Right lobe of liver (tissue), 6 donors: Measurements from ENCODE around the gene CHL1. TPM values are rescaled to one million over a fixed set of nuclear protein-coding genes. Genes with fewer than 3 reads are reported as not detected.

ENCODE experiments used
- ATAC-seq, 4 donors: fragments of 200-7000 bp; cut with Tn5 transposase; one replicate each; pipeline ENCODE4 v1.9.1; 2020; ENCODE audit warnings: mild to moderate bottlenecking in 4 of 4, moderate library complexity in 4 of 4
- DNase-seq, 3 donors: peaks; one replicate each; pipeline ENCODE4 v3.0.0-alpha.2; 2020
- H3K27ac ChIP-seq, 3 donors: fragments of 200-600 bp; one replicate each; pipeline ENCODE4 v1.8.0; 2022
- H3K27me3 ChIP-seq, 2 donors: fragments of 200-600 bp; one replicate each; pipeline ENCODE4 v1.8.0; 2022
- H3K36me3 ChIP-seq, 4 donors: fragments of 200-600 bp; sonication (generic) in 1 of 4; one replicate each; pipeline versions ENCODE4 v1.5.1 to v1.8.0; 2017 to 2022; ENCODE audit warnings: control low read depth in 1 of 4
- H3K4me1 ChIP-seq, 4 donors: fragments of 200-600 bp; sonication (generic) in 1 of 4; one replicate each; pipeline versions ENCODE4 v1.5.1 to v1.8.0; 2017 to 2022; ENCODE audit warnings: control low read depth in 1 of 4
- H3K4me3 ChIP-seq, 3 donors: fragments of 200-600 bp; one replicate each; pipeline ENCODE4 v1.8.0; 2022
- H3K9me3 ChIP-seq, 4 donors: fragments of 200-600 bp; sonication (generic) in 1 of 4; one replicate each; pipeline versions ENCODE4 v1.5.1 to v1.8.0; 2017 to 2022; ENCODE audit warnings: control low read depth in 1 of 4
- POLR2A ChIP-seq: fragments of 450-650 bp; IDR thresholded peaks from one replicate; pipeline ENCODE4 v1.6.1; 2017; ENCODE audit warnings: antibody characterized with exemption, mild to moderate bottlenecking
- WGBS: methylation state at CpG from one replicate; pipeline ENCODE4 v1.1.6; 2018; ENCODE audit warnings: low coverage, low lambda C conversion rate; ENCODE audit not compliant: insufficient coverage; ENCODE audit errors: missing lambda C conversion rate; 5-methylcytosine and 5-hydroxymethylcytosine counted together
- intact Hi-C, 2 donors: fragments of 100-400 bp; cut with DNase I; formaldehyde crosslinking; loops; one replicate each; pipeline versions ENCODE4 v1.11.2 to v1.14.1; 2022
- total RNA-seq, 6 experiments: library from RNA; depleted of rRNA in 2 of 6; stranded (reverse); fragments of >200 nt in 2 of 6; fragmentation: NEBNext Ultra II Directional in 3 of 6; extraction: Animal tissue kit (Norgen Biotek cat#: 25700) in 3 of 6; gene quantifications; one replicate each; pipeline versions ENCODE4 v1.1.0 to v1.2.4, GENCODE V29; 2016 to 2023
- TF ChIP-seq, protein P1 (sequence below), 4 donors: fragments of 200-600 bp in 3 of 4; fragments of 450-650 bp in 1 of 4; IDR thresholded peaks; one replicate each; pipeline versions ENCODE4 v1.5.1 to v1.8.0; 2016 to 2022; ENCODE audit warnings: antibody characterized with exemption in 4 of 4, mild to moderate bottlenecking in 2 of 4
- donor health status: DM: no; HTN: yes; CAD: no.
- donor health status: DM: no; HTN: no; CAD: no.
- donor health status: DM: no; HTN: no; CAD: no.
- donor health status: DM: no; HTN: yes; CAD: no.
- donor health status: DM: no; HTN: yes; CAD: no.

CHL1 gene
- total RNA-seq, 6 experiments from 2014 or later = 0.06 to 1.1 (median 0.86) TPM

- H3K27ac ChIP-seq = no peak overlapping the region
- no peaks in the 10 kb centered on the region for H3K36me3 ChIP-seq
- H3K4me1 ChIP-seq = peaks cover 0 to 17% (median 0%) of the 10 kb centered on the region in 4 donors
- intact Hi-C loops = no loop called here
- peak overlapping the region in 2 of 3 donors; percentile 5 to 33 for H3K4me3 ChIP-seq
- WGBS = 5% methylated on average over 13 of the region's 56 CpGs
- ATAC-seq = peak in 2 of 4 donors; percentile 48 to 55
- no peaks in the 10 kb centered on the region for H3K9me3 ChIP-seq
- DNase-seq = peak in 1 of 3 donors; percentile 37
- peaks cover 0 to 8% of the 10 kb centered on the region in 2 donors for H3K27me3 ChIP-seq
- TF ChIP-seq, protein P1, sequence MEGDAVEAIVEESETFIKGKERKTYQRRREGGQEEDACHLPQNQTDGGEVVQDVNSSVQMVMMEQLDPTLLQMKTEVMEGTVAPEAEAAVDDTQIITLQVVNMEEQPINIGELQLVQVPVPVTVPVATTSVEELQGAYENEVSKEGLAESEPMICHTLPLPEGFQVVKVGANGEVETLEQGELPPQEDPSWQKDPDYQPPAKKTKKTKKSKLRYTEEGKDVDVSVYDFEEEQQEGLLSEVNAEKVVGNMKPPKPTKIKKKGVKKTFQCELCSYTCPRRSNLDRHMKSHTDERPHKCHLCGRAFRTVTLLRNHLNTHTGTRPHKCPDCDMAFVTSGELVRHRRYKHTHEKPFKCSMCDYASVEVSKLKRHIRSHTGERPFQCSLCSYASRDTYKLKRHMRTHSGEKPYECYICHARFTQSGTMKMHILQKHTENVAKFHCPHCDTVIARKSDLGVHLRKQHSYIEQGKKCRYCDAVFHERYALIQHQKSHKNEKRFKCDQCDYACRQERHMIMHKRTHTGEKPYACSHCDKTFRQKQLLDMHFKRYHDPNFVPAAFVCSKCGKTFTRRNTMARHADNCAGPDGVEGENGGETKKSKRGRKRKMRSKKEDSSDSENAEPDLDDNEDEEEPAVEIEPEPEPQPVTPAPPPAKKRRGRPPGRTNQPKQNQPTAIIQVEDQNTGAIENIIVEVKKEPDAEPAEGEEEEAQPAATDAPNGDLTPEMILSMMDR (IDR thresholded peaks at IDR 0.05) = no peak
- no peak for TF ChIP-seq POLR2A
These were observed 725 bp downstream of the CHL1 start for GRCh38 chr3:197149-197827.

GRCh38 chr3:197828-198491 is 1.4 kb downstream of the CHL1 start:
- TF ChIP-seq, protein P1 (IDR thresholded peaks at IDR 0.05) = no peak
- no peak for TF ChIP-seq POLR2A
- 5% methylated on average over 25 of the region's 66 CpGs for WGBS
- Histone ChIP-seq H3K36me3 (no peaks in the 10 kb centered on the region), H3K27me3 (peaks cover 0 to 8% of the 10 kb centered on the region in 2 donors), H3K4me1 (peaks cover 0 to 17% (median 0%) of the 10 kb centered on the region in 4 donors), H3K4me3 (peak overlapping the region in 1 of 3 donors; percentile 5), H3K9me3 (no peaks in the 10 kb centered on the region), H3K27ac (no peak overlapping the region)
- peak in 2 of 4 donors; percentile 30 to 44 for ATAC-seq
- intact Hi-C loops = no loop called here
- DNase-seq = no peak

DNA sequence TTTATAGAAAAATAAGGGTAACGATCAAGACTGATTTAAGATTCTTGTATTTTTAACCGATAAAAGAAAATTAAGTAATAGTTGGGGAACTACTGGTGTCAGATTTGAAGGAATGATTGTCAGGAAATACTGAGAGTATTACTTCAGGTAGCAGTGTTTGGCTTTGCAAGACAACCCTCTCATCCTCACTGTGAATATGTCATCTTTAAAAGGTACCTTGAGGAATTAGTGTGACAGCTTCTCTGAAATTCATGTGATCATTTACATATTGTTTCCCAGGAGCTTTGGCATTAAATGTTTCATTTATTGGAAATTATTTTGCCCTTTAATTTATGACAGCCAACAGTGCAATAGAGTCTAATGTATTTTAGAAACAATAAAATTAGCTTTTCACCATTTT is 3.3 kb downstream of the CHL1 start:
- Histone ChIP-seq H3K36me3 (no peaks in the 10 kb centered on the region), H3K27me3 (peaks cover 0 to 8% of the 10 kb centered on the region in 2 donors), H3K9me3 (no peaks in the 10 kb centered on the region), H3K4me1 (peaks cover 0 to 17% (median 0%) of the 10 kb centered on the region in 4 donors), H3K4me3 (no peak overlapping the region), H3K27ac (no peak overlapping the region)
- no peak for TF ChIP-seq POLR2A
- TF ChIP-seq, protein P1 (IDR thresholded peaks at IDR 0.05) = no peak
- ATAC-seq (no peak), DNase-seq (no peak)
- WGBS = 81% methylated on average over 2 of the region's 2 CpGs
- intact Hi-C loops = no loop called here

- Histone ChIP-seq H3K27ac (no peak overlapping the region), H3K36me3 (no peaks in the 10 kb centered on the region), H3K27me3 (peaks cover 0 to 8% of the 10 kb centered on the region in 2 donors), H3K4me1 (peaks cover 0 to 17% (median 0%) of the 10 kb centered on the region in 4 donors), H3K4me3 (no peak overlapping the region), H3K9me3 (no peaks in the 10 kb centered on the region)
- intact Hi-C loops = no loop called here
- ATAC-seq (no peak), DNase-seq (no peak)
- WGBS = 43% methylated on average over 4 of the region's 4 CpGs
- TF ChIP-seq POLR2A = no peak
- TF ChIP-seq, protein P1 (IDR thresholded peaks at IDR 0.05) = no peak
These were observed 4.3 kb downstream of the CHL1 start for GRCh38 chr3:200758-201325.
